GM19351 (cell line): ENCODE measurements around the gene SLC35F2.
A peak's percentile ranks its signal among the peaks of the same experiment; 100 is the strongest.

ENCODE experiments used
- ATAC-seq: cut with Tn5 transposase; IDR thresholded peaks from one replicate; pipeline ENCODE4 v1.9.1; 2021; ENCODE audit warnings: mild to moderate bottlenecking, moderate library complexity; ENCODE audit not compliant: unreplicated experiment

SLC35F2 gene

GRCh38 chr11:107743191-107743590 lies 115.4 kb downstream of the SLC35F2 start:
- ATAC-seq = no peak

GRCh38 chr11:107741044-107741823 lies 117.4 kb downstream of the SLC35F2 start:
- peak; percentile 94 for ATAC-seq
